ENCODE results near the gene COL6A2. TPM values are rescaled to one million over a fixed set of nuclear protein-coding genes. Genes with fewer than 3 reads are reported as not detected.

COL6A2 gene
- total RNA-seq, 1 experiment from 2014 or later = 129 TPM

GRCh38 chr21:46159841-46160656 is 62.1 kb downstream of the COL6A2 start:
- Histone ChIP-seq H3K56ac (ENCODE audit: insufficient read length, low read depth, low read length) (no peak overlapping the region), H2BK15ac (ENCODE audit: low read depth, low read length) (no peak overlapping the region), H3K9me3 (ENCODE audit: control insufficient read depth, low read depth, low read length) (no peaks in the 10 kb centered on the region), H3K27ac (ENCODE audit: insufficient read length, low read depth, low read length) (no peak overlapping the region), H4K5ac (ENCODE audit: insufficient read length, low read depth, low read length) (no peak overlapping the region), H2BK5ac (ENCODE audit: insufficient read length, low read length) (no peak overlapping the region), H3K14ac (ENCODE audit: insufficient read depth, low read length) (no peak overlapping the region), H3K79me2 (ENCODE audit: insufficient read depth, low read length) (no peaks in the 10 kb centered on the region), H3K23ac (ENCODE audit: insufficient read length, low read depth, low read length) (no peak overlapping the region), H3K4ac (ENCODE audit: low read depth, low read length) (no peak overlapping the region), H4K20me1 (ENCODE audit: control insufficient read depth, insufficient read depth, insufficient read length) (no peaks in the 10 kb centered on the region), H3K79me1 (ENCODE audit: insufficient read depth, low read depth, low read length, poor library complexity, severe bottlenecking) (no peaks in the 10 kb centered on the region), H2AFZ (ENCODE audit: low read length) (no peak overlapping the region), H3K4me1 (ENCODE audit: insufficient read depth, low read length) (no peaks in the 10 kb centered on the region), H2AK5ac (ENCODE audit: insufficient read length, low read length) (no peak overlapping the region), H2BK120ac (ENCODE audit: low read depth, low read length, poor library complexity, severe bottlenecking) (no peak overlapping the region), H3K4me2 (ENCODE audit: insufficient read depth, insufficient read length, low read length) (no peak overlapping the region), H3K9ac (ENCODE audit: extremely low read depth, insufficient read length, low read length) (no peak overlapping the region), H3K27me3 (ENCODE audit: insufficient read depth, low read length) (no peaks in the 10 kb centered on the region), H3K18ac (ENCODE audit: insufficient read length, low read depth, low read length) (no peak overlapping the region), H3K23me2 (ENCODE audit: insufficient read length, low read depth, low read length, poor library complexity, severe bottlenecking) (no peaks in the 10 kb centered on the region), H4K91ac (ENCODE audit: insufficient read length, low read depth, low read length) (no peak overlapping the region), H2BK20ac (ENCODE audit: low read depth, low read length, poor library complexity, severe bottlenecking) (no peak overlapping the region), H2BK12ac (ENCODE audit: insufficient read length, low read depth, low read length) (no peak overlapping the region), H3T11ph (ENCODE audit: low read length) (no peak overlapping the region), H4K8ac (replicated peaks; ENCODE audit: insufficient read length, low read depth, low read length) (no peak overlapping the region)
- peak; percentile 20 for DNase-seq
- no peak for TF ChIP-seq CTCF (conservative IDR thresholded peaks at IDR 0.05)
- no peaks in the 10 kb centered on the region for H3K4me1 Mint-ChIP-seq
- 0 out of 7 replicates have a peak overlapping the region, but pooled peaks of 1 of the 3 experiments have one; percentile 31 for H3K27ac Mint-ChIP-seq
- WGBS (ENCODE audit: extremely low coverage, insufficient read length, low lambda C conversion rate) = no CpG with 5 or more reads among the region's 32 CpGs
- no peaks in the 10 kb centered on the region for H3K27me3 Mint-ChIP-seq (ENCODE audit: low read depth)
- H3K9me3 Mint-ChIP-seq = peaks cover 15 to 32% of the 10 kb centered on the region in 2 experiments
- no peak overlapping the region for H3K4me3 Mint-ChIP-seq
- peaks cover 31 to 41% (median 34%) of the 10 kb centered on the region in 3 experiments for H3K36me3 Mint-ChIP-seq (ENCODE audit: insufficient read depth in 1 of 3, low read depth in 3 of 3)

Data from H9 (cell line).